Activated CD4-positive, alpha-beta T cell treated with anti-CD3 and anti-CD28 coated beads, Interleukin-2, Interleukin-4, amounts not matched to agents 100 ng/mL and 50 ng/mL, durations not matched to agents 16 hours and 8 hours (primary cell): Measurements from ENCODE around the gene LDB1.

Experiments
- DNase-seq: peaks from one replicate; pipeline ENCODE4 v3.0.0-alpha.2; 2020; ENCODE audit warnings: low spot score

Gene LDB1

GRCh38 chr10:102064503-102064867, 55.7 kb downstream of the LDB1 start:
- DNase-seq = no peak

DNA sequence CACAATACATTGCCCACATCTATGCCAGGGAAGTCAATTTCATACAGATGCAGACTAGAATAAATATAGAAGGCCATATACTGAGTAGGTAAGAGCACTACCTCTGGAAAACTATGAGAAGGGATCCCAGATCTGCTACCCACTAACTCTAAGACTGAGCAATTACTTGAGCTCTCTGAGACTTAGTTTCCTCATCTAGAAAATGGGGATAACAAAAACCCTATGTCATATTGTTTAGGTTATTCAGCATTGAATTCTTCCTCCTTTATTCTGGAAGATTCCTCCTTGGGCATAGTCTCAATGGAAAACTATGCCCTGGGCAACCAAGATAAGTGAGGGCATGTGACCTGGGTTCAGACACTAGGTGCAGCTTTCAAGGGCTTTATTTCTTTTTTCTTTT, 60.2 kb downstream of the LDB1 start:
- DNase-seq = no peak
